Left cardiac atrium (tissue), 4 donors: Measurements from ENCODE around the gene MEFV. TPM values are rescaled to one million over a fixed set of nuclear protein-coding genes. Genes with fewer than 3 reads are reported as not detected.

Source experiments
- ATAC-seq, 2 donors: fragments of 200-7000 bp; cut with Tn5 transposase; one replicate each; pipeline ENCODE4 v1.9.1; 2020; ENCODE audit warnings: mild to moderate bottlenecking in 2 of 2, moderate library complexity in 2 of 2
- DNase-seq: peaks from one replicate; pipeline ENCODE4 v3.0.0-alpha.2; 2020
- intact Hi-C, 2 donors: fragments of 100-400 bp; cut with DNase I; formaldehyde crosslinking; loops; one replicate each; pipeline versions ENCODE4 v1.14.1 to v1.15.1; 2022 to 2023
- total RNA-seq, 2 donors: library from RNA; stranded (reverse); fragmentation: NEBNext Ultra II Directional; extraction: Animal tissue kit (Norgen Biotek cat#: 25700); gene quantifications; one replicate each; pipeline ENCODE4 v1.2.1, GENCODE V29; 2021
- donor health status: DM: no; HTN: yes; CAD: no.
- donor health status: DM: no; HTN: yes; CAD: no; lungs with severe emphysema.
- donor health status: DM: yes; HTN: yes; CAD: no.
- donor health status: Dilated cardiomyopathy.

Gene MEFV
- total RNA-seq, 2 donors from 2014 or later: 1.8 to 1.9 TPM

DNA sequence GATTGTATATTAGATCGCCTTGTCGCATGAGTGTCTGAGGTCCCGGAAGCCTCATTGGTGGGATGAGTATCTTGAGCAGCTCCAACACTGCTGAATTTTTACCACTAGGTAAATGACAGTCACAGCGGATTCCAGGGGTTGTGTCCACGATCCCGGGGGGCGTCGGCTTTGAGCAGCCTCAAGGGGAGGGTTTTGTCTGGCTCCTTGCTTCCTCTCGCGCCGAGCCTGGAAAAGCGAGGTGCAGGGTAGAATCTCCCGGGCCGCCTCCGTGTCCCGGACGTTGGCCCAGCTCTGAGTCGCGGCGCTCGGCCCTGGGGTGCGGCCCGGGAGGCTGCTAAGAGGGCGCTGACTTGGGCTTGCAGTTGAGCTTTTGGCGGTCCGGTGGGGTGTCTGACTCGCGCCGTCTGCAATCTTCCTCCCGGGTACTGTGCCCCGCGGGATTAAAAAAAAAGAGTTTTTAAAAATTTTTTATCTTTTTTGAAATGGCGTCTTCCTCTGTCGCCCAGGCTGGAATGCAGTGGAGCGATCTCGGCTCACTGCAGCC lies 63.9 kb downstream of the MEFV start:
- ATAC-seq (no peak), DNase-seq (no peak)
- intact Hi-C loops: loop anchor here in 1 of 2 donors (10.0 kb wide), 1 partner anchor 132 kb away; no protein-coding TSS in a partner anchor

Other genes starting within 250 kb of the MEFV start
- under 1 TPM; 0.24 TPM for gene CLDN9, start 243.7 kb downstream of the MEFV start, total RNA-seq
- gene CLDN6, start 238.4 kb downstream of the MEFV start, total RNA-seq: not detected
- 10 to 100 TPM; 24.3 to 72.4 TPM for gene TNFRSF12A, start 236.3 kb downstream of the MEFV start, total RNA-seq
- gene HCFC1R1, start 232.7 kb downstream of the MEFV start, total RNA-seq: 10 to 100 TPM; 28.4 to 46.1 TPM
- 10 to 100 TPM; 11.8 to 18.2 TPM for gene THOC6, start 232.6 kb downstream of the MEFV start, total RNA-seq
- gene BICDL2, start 219.7 kb downstream of the MEFV start, total RNA-seq: not detected
- gene MMP25, start 210.1 kb downstream of the MEFV start, total RNA-seq: 1 to 10 TPM; 1.5 to 2.3 TPM
- 10 to 100 TPM; 51.7 to 64.0 TPM for gene IL32, start 191.0 kb downstream of the MEFV start, total RNA-seq
- not detected for gene ZSCAN10, start 157.3 kb downstream of the MEFV start, total RNA-seq
- gene ZNF205, start 144.0 kb downstream of the MEFV start, total RNA-seq: 1 to 10 TPM; 7.0 to 7.2 TPM
- gene ZNF213, start 121.6 kb downstream of the MEFV start, total RNA-seq: 1 to 10 TPM; 6.5 to 6.7 TPM
- not detected for gene OR1F1, start 68.4 kb downstream of the MEFV start, total RNA-seq
- 1 to 10 TPM; 5.7 to 8.8 TPM for gene ZNF200, start 21.5 kb downstream of the MEFV start, total RNA-seq
- 10 to 100 TPM in 1 of 2 donors, 1 to 10 TPM in 1; 9.0 to 19.2 TPM for gene ZNF263, start 26.9 kb upstream of the MEFV start, total RNA-seq
- 1 to 10 TPM; 6.3 to 9.8 TPM for gene TIGD7, start 48.8 kb upstream of the MEFV start, total RNA-seq
- gene ZNF75A, start 48.9 kb upstream of the MEFV start, total RNA-seq: 10 to 100 TPM; 16.4 to 23.0 TPM
- under 1 TPM in 1 of 2 donors, not detected in 1; 0.18 TPM for gene OR2C1, start 99.3 kb upstream of the MEFV start, total RNA-seq
- gene ZSCAN32, start 144.4 kb upstream of the MEFV start, total RNA-seq: 1 to 10 TPM; 7.1 to 9.4 TPM
- gene ZNF174, start 144.6 kb upstream of the MEFV start, total RNA-seq: 1 to 10 TPM; 8.6 TPM
- 1 to 10 TPM; 1.4 to 2.3 TPM for gene ZNF597, start 186.9 kb upstream of the MEFV start, total RNA-seq
- 10 to 100 TPM; 35.4 to 38.2 TPM for gene NAA60, start 187.0 kb upstream of the MEFV start, total RNA-seq
- gene C16orf90, start 238.9 kb upstream of the MEFV start, total RNA-seq: not detected
- gene CLUAP1, start 244.4 kb upstream of the MEFV start, total RNA-seq: 10 to 100 TPM; 15.4 to 16.0 TPM